ENCODE data around the gene EML5. TPM values are rescaled to one million over a fixed set of nuclear protein-coding genes. Genes with fewer than 3 reads are reported as not detected.

EML5 gene
- total and polyA plus RNA-seq, 2 of the 13 experiments (the other 11 are each of a cell fraction or from before 2014, with no cell fraction given) = 0.11 TPM; not detected in 1

DNA sequence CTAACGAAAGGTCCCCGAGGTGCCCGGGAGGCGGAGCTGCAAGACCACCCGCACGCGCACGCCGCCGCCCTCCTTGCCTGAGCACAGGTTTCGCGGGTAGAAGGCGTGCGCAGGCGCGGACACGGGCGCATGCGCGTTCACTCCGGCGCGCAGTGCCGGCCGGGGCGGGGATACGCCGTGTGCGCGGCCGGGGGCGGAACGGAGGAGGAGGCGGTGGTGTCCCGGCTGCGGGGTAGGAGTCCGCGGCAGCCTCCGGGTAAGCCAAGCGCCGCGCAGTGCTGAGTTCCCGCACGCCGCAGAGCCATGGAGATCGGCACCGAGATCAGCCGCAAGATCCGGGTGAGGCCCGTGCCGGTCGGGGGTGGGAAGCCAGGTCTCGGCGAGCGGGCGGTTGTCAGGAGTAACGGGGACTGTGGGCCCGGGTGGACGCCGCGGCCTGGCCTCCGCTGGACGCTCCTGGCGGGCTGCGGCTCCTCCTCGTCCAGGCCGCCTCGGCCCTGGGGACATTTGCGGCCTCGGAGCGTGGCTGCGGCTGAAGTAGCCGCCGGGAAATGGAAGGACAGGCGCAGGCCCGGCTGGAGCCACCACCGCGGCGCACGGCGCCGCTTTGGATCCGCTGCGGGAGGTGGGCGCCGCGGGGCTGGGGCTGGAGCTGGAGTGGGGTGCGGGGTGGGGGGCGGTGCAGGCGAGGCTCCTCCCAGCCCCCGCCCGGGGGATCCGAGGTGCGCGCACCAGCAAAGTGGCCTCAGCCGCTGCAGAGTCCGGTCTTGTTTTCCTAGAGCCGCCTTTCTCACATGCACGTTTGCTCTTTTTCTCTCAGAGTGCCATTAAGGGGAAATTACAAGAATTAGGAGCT is 229.7 kb downstream of the EML5 start, which contains the start of gene ZC3H14 (continued):
- TF ChIP-seq SPEN (CRISPR knock-in tag; IDR thresholded peaks at IDR 0.05; ENCODE audit: low read depth) (peak; percentile 88), ZSCAN29 (CRISPR knock-in tag; conservative IDR thresholded peaks at IDR 0.05) (0 out of 2 replicates have a peak, but pooled peaks have one; percentile 65), SALL2 (CRISPR knock-in tag; IDR thresholded peaks at IDR 0.05) (peak; percentile 92; the same call in 1 of the 2 replicates), ZNF784 (CRISPR knock-in tag; IDR thresholded peaks at IDR 0.05; ENCODE audit: borderline replicate concordance) (peak; percentile 88; the same call in 1 of the 2 replicates), ZNF660 (CRISPR knock-in tag; IDR thresholded peaks at IDR 0.05; ENCODE audit: borderline replicate concordance, low read depth) (0 out of 2 replicates have a peak, but pooled peaks have one; percentile 90), LCORL (IDR thresholded peaks at IDR 0.05) (no peak), LCORL (CRISPR knock-in tag; IDR thresholded peaks at IDR 0.05) (peak; percentile 52; the same call in 1 of the 2 replicates), FOXK2 (IDR thresholded peaks at IDR 0.05) (no peak), HMGA1 (CRISPR knock-in tag; conservative IDR thresholded peaks at IDR 0.05) (no peak), ZNF343 (CRISPR knock-in tag; IDR thresholded peaks at IDR 0.05) (peak; percentile 72; the same call in 1 of the 2 replicates), RNF2 (conservative IDR thresholded peaks at IDR 0.05; ENCODE audit: low read depth) (peak; percentile 60; the same call in 1 of the 2 replicates), SIN3A (IDR thresholded peaks at IDR 0.05; ENCODE audit: borderline replicate concordance, low read depth, low read length) (peak; percentile 66; the same call in 1 of the 2 replicates), EZH2 (conservative IDR thresholded peaks at IDR 0.05; ENCODE audit: low read depth, low read length) (no peak), HOXA7 (CRISPR knock-in tag; IDR thresholded peaks at IDR 0.05) (peak; percentile 91; the same call in 1 of the 2 replicates), AKAP8 (CRISPR knock-in tag; IDR thresholded peaks at IDR 0.05) (peak; percentile 62; the same call in 1 of the 2 replicates), CAMTA2 (CRISPR knock-in tag; IDR thresholded peaks at IDR 0.05; ENCODE audit: borderline replicate concordance) (peak; percentile 92), POLR2G (IDR thresholded peaks at IDR 0.05; ENCODE audit: low read depth, low read length) (peak; percentile 84), MED1 (CRISPR knock-in tag; IDR thresholded peaks at IDR 0.05) (peak; percentile 41; the same call in 1 of the 2 replicates), TSC22D2 (CRISPR knock-in tag; IDR thresholded peaks at IDR 0.05; ENCODE audit: borderline replicate concordance) (no peak), TRIM22 (IDR thresholded peaks at IDR 0.05) (no peak), CHD4 (IDR thresholded peaks at IDR 0.05; ENCODE audit: borderline replicate concordance, low read length) (no peak), ATF7 (IDR thresholded peaks at IDR 0.05) (no peak), ATF7 (CRISPR knock-in tag; IDR thresholded peaks at IDR 0.05) (peak; percentile 54; the same call in 1 of the 2 replicates)
- TF ChIP-seq, protein P1, sequence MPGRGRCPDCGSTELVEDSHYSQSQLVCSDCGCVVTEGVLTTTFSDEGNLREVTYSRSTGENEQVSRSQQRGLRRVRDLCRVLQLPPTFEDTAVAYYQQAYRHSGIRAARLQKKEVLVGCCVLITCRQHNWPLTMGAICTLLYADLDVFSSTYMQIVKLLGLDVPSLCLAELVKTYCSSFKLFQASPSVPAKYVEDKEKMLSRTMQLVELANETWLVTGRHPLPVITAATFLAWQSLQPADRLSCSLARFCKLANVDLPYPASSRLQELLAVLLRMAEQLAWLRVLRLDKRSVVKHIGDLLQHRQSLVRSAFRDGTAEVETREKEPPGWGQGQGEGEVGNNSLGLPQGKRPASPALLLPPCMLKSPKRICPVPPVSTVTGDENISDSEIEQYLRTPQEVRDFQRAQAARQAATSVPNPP (CRISPR knock-in tag; IDR thresholded peaks at IDR 0.05) = no peak
- TF ChIP-seq, protein P2, sequence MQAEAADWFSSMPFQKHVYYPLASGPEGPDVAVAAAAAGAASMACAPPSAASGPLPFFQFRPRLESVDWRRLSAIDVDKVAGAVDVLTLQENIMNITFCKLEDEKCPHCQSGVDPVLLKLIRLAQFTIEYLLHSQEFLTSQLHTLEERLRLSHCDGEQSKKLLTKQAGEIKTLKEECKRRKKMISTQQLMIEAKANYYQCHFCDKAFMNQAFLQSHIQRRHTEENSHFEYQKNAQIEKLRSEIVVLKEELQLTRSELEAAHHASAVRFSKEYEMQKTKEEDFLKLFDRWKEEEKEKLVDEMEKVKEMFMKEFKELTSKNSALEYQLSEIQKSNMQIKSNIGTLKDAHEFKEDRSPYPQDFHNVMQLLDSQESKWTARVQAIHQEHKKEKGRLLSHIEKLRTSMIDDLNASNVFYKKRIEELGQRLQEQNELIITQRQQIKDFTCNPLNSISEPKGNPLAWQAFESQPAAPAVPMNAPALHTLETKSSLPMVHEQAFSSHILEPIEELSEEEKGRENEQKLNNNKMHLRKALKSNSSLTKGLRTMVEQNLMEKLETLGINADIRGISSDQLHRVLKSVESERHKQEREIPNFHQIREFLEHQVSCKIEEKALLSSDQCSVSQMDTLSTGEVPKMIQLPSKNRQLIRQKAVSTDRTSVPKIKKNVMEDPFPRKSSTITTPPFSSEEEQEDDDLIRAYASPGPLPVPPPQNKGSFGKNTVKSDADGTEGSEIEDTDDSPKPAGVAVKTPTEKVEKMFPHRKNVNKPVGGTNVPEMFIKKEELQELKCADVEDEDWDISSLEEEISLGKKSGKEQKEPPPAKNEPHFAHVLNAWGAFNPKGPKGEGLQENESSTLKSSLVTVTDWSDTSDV (CRISPR knock-in tag; IDR thresholded peaks at IDR 0.05) = no peak
